GM12878 (cell line): ENCODE results near the gene EPB42. TPM values are rescaled to one million over a fixed set of nuclear protein-coding genes. Genes with fewer than 3 reads are reported as not detected.

Source experiments
- ATAC-seq: fragments of 200-7000 bp; cut with Tn5 transposase; 3 replicates; pipeline ENCODE4 v1.9.1; 2020; ENCODE audit warnings: mild to moderate bottlenecking, moderate library complexity
- BruUV-seq: library from RNA; stranded (reverse); fragments of 400-500 nt; replicated peaks from 2 replicates; lab custom pipeline; 2021; lab: Mats Ljungman, UMichigan
- CTCF ChIA-PET: fragments of 300-600 bp; sonication (Branson Sonifier 250); formaldehyde crosslinking; extraction: SDS; loops from one replicate; lab custom pipeline; 2021; ENCODE audit warnings: inconsistent platforms; lab: Yijun Ruan, JAX
- POLR2A ChIA-PET: fragments of 350-600 bp; formaldehyde crosslinking; extraction: SDS; loops from one replicate; lab custom pipeline; 2021; ENCODE audit warnings: inconsistent platforms; lab: Charles Lee
- RAD21 ChIA-PET: fragments of 300-600 bp; sonication (Branson Sonifier 250); formaldehyde crosslinking; loops from one replicate; lab custom pipeline; 2023; ENCODE audit warnings: antibody characterized with exemption; ENCODE audit not compliant: unreplicated experiment; lab: Charles Lee
- SMC1A ChIA-PET: fragments of 300-600 bp; sonication (Branson Sonifier 250); formaldehyde crosslinking; loops from one replicate; lab custom pipeline; 2023; ENCODE audit not compliant: unreplicated experiment, uncharacterized antibody; lab: Charles Lee
- DNase-seq: peaks from one replicate; pipeline ENCODE4 v3.0.0-alpha.2; 2011; ENCODE audit warnings: low read depth, low spot score
- FAIRE-seq: peaks from 3 replicates; lab custom pipeline; 2011; peaks lifted over from hg19 to GRCh38; lab: Jason Lieb, UNC
- H2AFZ ChIP-seq: 2 replicates; pipeline ENCODE4 v1.6.0; 2011; ENCODE audit warnings: low read depth, low read length, control low read depth; ENCODE audit not compliant: control insufficient read depth
- H3K27ac ChIP-seq: 2 replicates; pipeline ENCODE4 v1.5.1; 2011; ENCODE audit warnings: control low read depth; ENCODE audit not compliant: control insufficient read depth, insufficient read depth
- H3K27me3 ChIP-seq, 2 experiments: replicated peaks in 1 of 2; 2 replicates each; pipeline versions ENCODE4 v1.6.0 to v1.6.1; 2011; ENCODE audit warnings: low read length in 1 of 2; ENCODE audit not compliant: control insufficient read depth in 2 of 2, insufficient read depth in 2 of 2
- H3K36me3 ChIP-seq, 2 experiments: 2 replicates each; pipeline ENCODE4 v1.5.1; 2011; ENCODE audit warnings: low read length in 1 of 2; ENCODE audit not compliant: control insufficient read depth in 2 of 2, insufficient read depth in 2 of 2
- H3K4me1 ChIP-seq: 2 replicates; pipeline ENCODE4 v1.6.1; 2011; ENCODE audit warnings: mild to moderate bottlenecking, low read length, moderate library complexity, mixed read lengths; ENCODE audit not compliant: control insufficient read depth, insufficient read depth
- H3K4me2 ChIP-seq: 2 replicates; pipeline ENCODE4 v1.6.0; 2011; ENCODE audit warnings: control low read depth; ENCODE audit not compliant: control insufficient read depth, insufficient read depth
- H3K4me3 ChIP-seq: fragments of 200-600 bp; sonication (generic); 2 replicates; pipeline ENCODE4 v1.5.1; 2016
- H3K79me2 ChIP-seq: 2 replicates; pipeline ENCODE4 v1.6.0; 2011; ENCODE audit warnings: low read length; ENCODE audit not compliant: control insufficient read depth, insufficient read depth
- H3K9ac ChIP-seq: 2 replicates; pipeline ENCODE4 v1.8.0; 2011; ENCODE audit warnings: low read length, control low read depth, mixed read lengths; ENCODE audit not compliant: control insufficient read depth, insufficient read depth
- H3K9me3 ChIP-seq: replicated peaks from 3 replicates; pipeline ENCODE4 v1.5.1; 2011; ENCODE audit warnings: mild to moderate bottlenecking, low read length; ENCODE audit not compliant: control insufficient read depth, insufficient read depth
- H4K20me1 ChIP-seq: 2 replicates; pipeline ENCODE4 v1.6.0; 2011; ENCODE audit not compliant: control insufficient read depth, insufficient read depth
- ASH2L ChIP-seq: fragments of 300-600, 200-600 bp; sonication (generic); IDR thresholded peaks from 2 replicates; pipeline ENCODE4 v1.6.1; 2017; ENCODE audit warnings: low read depth, mild to moderate bottlenecking, borderline replicate concordance
- EED ChIP-seq: sonication (generic); IDR thresholded peaks from 2 replicates; pipeline ENCODE4 v1.6.1; 2016; ENCODE audit warnings: antibody characterized with exemption, low read depth
- IRF3 ChIP-seq: fragments of 450-650 bp; IDR thresholded peaks from 2 replicates; pipeline ENCODE4 v1.6.1; 2014; ENCODE audit warnings: mild to moderate bottlenecking
- MXI1 ChIP-seq: fragments of 150-350 bp; IDR thresholded peaks from 2 replicates; pipeline ENCODE4 v1.6.1; 2011; ENCODE audit warnings: low read depth, mild to moderate bottlenecking, inconsistent platforms, low read length, improper control_type of control experiment
- NR2C2 ChIP-seq: IDR thresholded peaks from 2 replicates; pipeline ENCODE4 v1.6.1; 2011; ENCODE audit warnings: borderline replicate concordance, low read depth; ENCODE audit not compliant: control insufficient read depth, insufficient read length
- SIN3A ChIP-seq: IDR thresholded peaks from 2 replicates; pipeline ENCODE4 v1.6.1; 2012; ENCODE audit warnings: low read depth, low read length, improper control_type of control experiment
- YBX1 ChIP-seq: fragments of 450-650 bp; IDR thresholded peaks from 2 replicates; pipeline ENCODE4 v1.6.1; 2016; ENCODE audit warnings: antibody characterized with exemption
- ZNF384 ChIP-seq: IDR thresholded peaks from 2 replicates; pipeline ENCODE4 v1.6.1; 2012; ENCODE audit warnings: low read depth, mild to moderate bottlenecking, low read length, improper control_type of control experiment, borderline replicate concordance
- WGBS: methylation state at CpG from one replicate; pipeline ENCODE4 v1.1.6; 2016; ENCODE audit warnings: low lambda C conversion rate; ENCODE audit not compliant: insufficient replicate concordance, insufficient coverage; ENCODE audit errors: missing lambda C conversion rate; 5-methylcytosine and 5-hydroxymethylcytosine counted together
- in situ Hi-C: fragments of 300-500 bp; cut with MboI; formaldehyde crosslinking; loops from 9 replicates; pipeline ENCODE4 v1.14.3; 2018; ENCODE audit warnings: mixed read lengths
- intact Hi-C: fragments of 100-400 bp; cut with micrococcal nuclease; formaldehyde crosslinking; loops from one replicate; pipeline ENCODE4 v1.14.2; 2022; ENCODE audit not compliant: unreplicated experiment
- polyA plus RNA-seq, 11 experiments: library from polyadenylated mRNA; depleted of rRNA in 4 of 11; unstranded in 6 of 11; stranded (reverse) in 5 of 11; fragments of >200 nt; fragmentation: Nextera tagmentation in 4 of 11; fragmentation: Illumina TruSeq in 1 of 11; extraction: Ambion mirVana in 4 of 11; extraction: Trizol in 1 of 11; gene quantifications; 1 replicate in 1 of 11; 2 replicates in 10 of 11; pipeline versions ENCODE4 v1.2.1 to v1.2.3, GENCODE V29; 2011 to 2016; ENCODE audit warnings: inconsistent platforms in 2 of 11, missing spikeins in 2 of 11, low read depth in 1 of 11
- total RNA-seq, 4 experiments: library from RNA; depleted of rRNA in 3 of 4; stranded (reverse); fragments of >200 nt in 3 of 4; fragmentation: Illumina TruSeq in 1 of 4; extraction: Trizol in 1 of 4; gene quantifications; 2 replicates each; pipeline versions ENCODE4 v1.2.1 to v1.2.3, GENCODE V29; 2013 to 2021

EPB42 gene
- total and polyA plus RNA-seq, 10 of the 15 experiments (the other 5 are each of a cell fraction or from before 2014, with no cell fraction given) = not detected

GRCh38 chr15:43151688-43152087 lies 69.1 kb downstream of the EPB42 start:
- H3K27me3 ChIP-seq = no peaks in the 10 kb centered on the region
- ATAC-seq (no peak), FAIRE-seq (no peak), DNase-seq (no peak)
- no peaks in the 10 kb centered on the region for H4K20me1 ChIP-seq
- H3K36me3 ChIP-seq = peaks cover 0 to 10% of the 10 kb centered on the region in 2 experiments; a peak in 2 of 4 replicates
- H3K79me2 ChIP-seq = no peaks in the 10 kb centered on the region
- H3K9me3 ChIP-seq = no peaks in the 10 kb centered on the region
- H3K9ac ChIP-seq = no peak overlapping the region
- BruUV-seq = no TSS peak
- H3K4me1 ChIP-seq = no peaks in the 10 kb centered on the region
- SMC1A ChIA-PET = interaction anchor here (1.2 kb wide), 1 partner anchor 48 kb away, joined by 3 read pairs; no protein-coding TSS in a partner anchor
- CTCF ChIA-PET = interaction anchor here (0.8 to 1.1 kb wide), 2 partner anchors 44 to 52 kb away, joined by 3 read pairs; no protein-coding TSS in a partner anchor
- TF ChIP-seq ZNF384 = no peak
- TF ChIP-seq ASH2L = no peak
- no peak for TF ChIP-seq MXI1
- no peak for TF ChIP-seq EED
- no peak for TF ChIP-seq SIN3A
- TF ChIP-seq IRF3 = no peak
- no peak for TF ChIP-seq YBX1
- no peak for TF ChIP-seq NR2C2
- no peak overlapping the region for H3K4me2 ChIP-seq
- H3K27ac ChIP-seq = no peak overlapping the region
- no peak overlapping the region for H2AFZ ChIP-seq
- POLR2A ChIA-PET = no interaction called here
- 96% methylated on average over 2 of the region's 2 CpGs for WGBS
- in situ Hi-C loops = no loop called here
- H3K4me3 ChIP-seq = no peak overlapping the region
- intact Hi-C loops = no loop called here
- RAD21 ChIA-PET = interaction anchor here (0.9 kb wide), 1 partner anchor 54 kb away, joined by 3 read pairs; no protein-coding TSS in a partner anchor
